GM12878 (cell line): ENCODE results near the gene PTPN20. TPM values are rescaled to one million over a fixed set of nuclear protein-coding genes. Genes with fewer than 3 reads are reported as not detected.

Experiments
- ATAC-seq: fragments of 200-7000 bp; cut with Tn5 transposase; 3 replicates; pipeline ENCODE4 v1.9.1; 2020; ENCODE audit warnings: mild to moderate bottlenecking, moderate library complexity
- BruUV-seq: library from RNA; stranded (reverse); fragments of 400-500 nt; replicated peaks from 2 replicates; lab custom pipeline; 2021; lab: Mats Ljungman, UMichigan
- CTCF ChIA-PET: fragments of 300-600 bp; sonication (Branson Sonifier 250); formaldehyde crosslinking; extraction: SDS; loops from one replicate; lab custom pipeline; 2021; ENCODE audit warnings: inconsistent platforms; lab: Yijun Ruan, JAX
- POLR2A ChIA-PET: fragments of 350-600 bp; formaldehyde crosslinking; extraction: SDS; loops from one replicate; lab custom pipeline; 2021; ENCODE audit warnings: inconsistent platforms; lab: Charles Lee
- RAD21 ChIA-PET: fragments of 300-600 bp; sonication (Branson Sonifier 250); formaldehyde crosslinking; loops from one replicate; lab custom pipeline; 2023; ENCODE audit warnings: antibody characterized with exemption; ENCODE audit not compliant: unreplicated experiment; lab: Charles Lee
- SMC1A ChIA-PET: fragments of 300-600 bp; sonication (Branson Sonifier 250); formaldehyde crosslinking; loops from one replicate; lab custom pipeline; 2023; ENCODE audit not compliant: unreplicated experiment, uncharacterized antibody; lab: Charles Lee
- DNase-seq: peaks from one replicate; pipeline ENCODE4 v3.0.0-alpha.2; 2011; ENCODE audit warnings: low read depth, low spot score
- FAIRE-seq: peaks from 3 replicates; lab custom pipeline; 2011; peaks lifted over from hg19 to GRCh38; lab: Jason Lieb, UNC
- H2AFZ ChIP-seq: 2 replicates; pipeline ENCODE4 v1.6.0; 2011; ENCODE audit warnings: low read depth, low read length, control low read depth; ENCODE audit not compliant: control insufficient read depth
- H3K27ac ChIP-seq: 2 replicates; pipeline ENCODE4 v1.5.1; 2011; ENCODE audit warnings: control low read depth; ENCODE audit not compliant: control insufficient read depth, insufficient read depth
- H3K27me3 ChIP-seq, 2 experiments: replicated peaks in 1 of 2; 2 replicates each; pipeline versions ENCODE4 v1.6.0 to v1.6.1; 2011; ENCODE audit warnings: low read length in 1 of 2; ENCODE audit not compliant: control insufficient read depth in 2 of 2, insufficient read depth in 2 of 2
- H3K36me3 ChIP-seq, 2 experiments: 2 replicates each; pipeline ENCODE4 v1.5.1; 2011; ENCODE audit warnings: low read length in 1 of 2; ENCODE audit not compliant: control insufficient read depth in 2 of 2, insufficient read depth in 2 of 2
- H3K4me1 ChIP-seq: 2 replicates; pipeline ENCODE4 v1.6.1; 2011; ENCODE audit warnings: mild to moderate bottlenecking, low read length, moderate library complexity, mixed read lengths; ENCODE audit not compliant: control insufficient read depth, insufficient read depth
- H3K4me2 ChIP-seq: 2 replicates; pipeline ENCODE4 v1.6.0; 2011; ENCODE audit warnings: control low read depth; ENCODE audit not compliant: control insufficient read depth, insufficient read depth
- H3K4me3 ChIP-seq: fragments of 200-600 bp; sonication (generic); 2 replicates; pipeline ENCODE4 v1.5.1; 2016
- H3K79me2 ChIP-seq: 2 replicates; pipeline ENCODE4 v1.6.0; 2011; ENCODE audit warnings: low read length; ENCODE audit not compliant: control insufficient read depth, insufficient read depth
- H3K9ac ChIP-seq: 2 replicates; pipeline ENCODE4 v1.8.0; 2011; ENCODE audit warnings: low read length, control low read depth, mixed read lengths; ENCODE audit not compliant: control insufficient read depth, insufficient read depth
- H3K9me3 ChIP-seq: replicated peaks from 3 replicates; pipeline ENCODE4 v1.5.1; 2011; ENCODE audit warnings: mild to moderate bottlenecking, low read length; ENCODE audit not compliant: control insufficient read depth, insufficient read depth
- H4K20me1 ChIP-seq: 2 replicates; pipeline ENCODE4 v1.6.0; 2011; ENCODE audit not compliant: control insufficient read depth, insufficient read depth
- DPF2 ChIP-seq: fragments of 450-650 bp; IDR thresholded peaks from 2 replicates; pipeline ENCODE4 v1.6.1; 2017; ENCODE audit warnings: mild to moderate bottlenecking
- E2F8 ChIP-seq: fragments of 450-650 bp; IDR thresholded peaks from 2 replicates; pipeline ENCODE4 v1.6.1; 2018; ENCODE audit warnings: mild to moderate bottlenecking, low read depth, moderate library complexity; ENCODE audit not compliant: partially characterized antibody
- EZH2 ChIP-seq: IDR thresholded peaks from 2 replicates; pipeline ENCODE4 v1.6.1; 2012; ENCODE audit warnings: low read depth, mild to moderate bottlenecking, control low read depth, inconsistent platforms, low read length, borderline replicate concordance; ENCODE audit not compliant: control insufficient read depth
- HDGF ChIP-seq: fragments of 450-650 bp; IDR thresholded peaks from 2 replicates; pipeline ENCODE4 v1.6.1; 2016; ENCODE audit warnings: antibody characterized with exemption
- MYB ChIP-seq: fragments of 150-350 bp; IDR thresholded peaks from 2 replicates; pipeline ENCODE4 v1.6.1; 2014; ENCODE audit warnings: mild to moderate bottlenecking, low read depth, low read length, borderline replicate concordance
- RB1 ChIP-seq: fragments of 450-650 bp; formaldehyde crosslinking; IDR thresholded peaks from 2 replicates; pipeline ENCODE4 v1.6.1; 2017; ENCODE audit warnings: mild to moderate bottlenecking, borderline replicate concordance
- SMC3 ChIP-seq: IDR thresholded peaks from 2 replicates; pipeline ENCODE4 v1.6.1; 2011; ENCODE audit warnings: low read length, improper control_type of control experiment, borderline replicate concordance
- SPI1 ChIP-seq: IDR thresholded peaks from 2 replicates; pipeline ENCODE4 v1.6.1; 2011; ENCODE audit warnings: low read depth, mild to moderate bottlenecking, low read length, moderate library complexity, borderline replicate concordance; ENCODE audit not compliant: insufficient read depth
- STAT1 ChIP-seq: fragments of 450-650 bp; conservative IDR thresholded peaks from 2 replicates; pipeline ENCODE4 v1.6.1; 2014; ENCODE audit warnings: antibody characterized with exemption, mild to moderate bottlenecking
- WGBS: methylation state at CpG from one replicate; pipeline ENCODE4 v1.1.6; 2016; ENCODE audit warnings: low lambda C conversion rate; ENCODE audit not compliant: insufficient replicate concordance, insufficient coverage; ENCODE audit errors: missing lambda C conversion rate; 5-methylcytosine and 5-hydroxymethylcytosine counted together
- in situ Hi-C: fragments of 300-500 bp; cut with MboI; formaldehyde crosslinking; loops from 9 replicates; pipeline ENCODE4 v1.14.3; 2018; ENCODE audit warnings: mixed read lengths
- intact Hi-C: fragments of 100-400 bp; cut with micrococcal nuclease; formaldehyde crosslinking; loops from one replicate; pipeline ENCODE4 v1.14.2; 2022; ENCODE audit not compliant: unreplicated experiment
- polyA plus RNA-seq, 11 experiments: library from polyadenylated mRNA; depleted of rRNA in 4 of 11; unstranded in 6 of 11; stranded (reverse) in 5 of 11; fragments of >200 nt; fragmentation: Nextera tagmentation in 4 of 11; fragmentation: Illumina TruSeq in 1 of 11; extraction: Ambion mirVana in 4 of 11; extraction: Trizol in 1 of 11; gene quantifications; 1 replicate in 1 of 11; 2 replicates in 10 of 11; pipeline versions ENCODE4 v1.2.1 to v1.2.3, GENCODE V29; 2011 to 2016; ENCODE audit warnings: inconsistent platforms in 2 of 11, missing spikeins in 2 of 11, low read depth in 1 of 11
- total RNA-seq, 4 experiments: library from RNA; depleted of rRNA in 3 of 4; stranded (reverse); fragments of >200 nt in 3 of 4; fragmentation: Illumina TruSeq in 1 of 4; extraction: Trizol in 1 of 4; gene quantifications; 2 replicates each; pipeline versions ENCODE4 v1.2.1 to v1.2.3, GENCODE V29; 2013 to 2021
- TF ChIP-seq, protein P1 (sequence below): fragments of 450-650 bp; IDR thresholded peaks from 2 replicates; pipeline ENCODE4 v1.6.1; 2017; ENCODE audit warnings: antibody characterized with exemption, mild to moderate bottlenecking, moderate library complexity
- TF ChIP-seq, protein P2 (sequence below): fragments of 450-650 bp; IDR thresholded peaks from 2 replicates; pipeline ENCODE4 v1.6.1; 2017; ENCODE audit warnings: mild to moderate bottlenecking, moderate library complexity

The PTPN20 gene
- total and polyA plus RNA-seq, 10 of the 15 experiments (the other 5 are each of a cell fraction or from before 2014, with no cell fraction given): 0.04 to 3.4 (median 0.10) TPM; not detected in 4

DNA sequence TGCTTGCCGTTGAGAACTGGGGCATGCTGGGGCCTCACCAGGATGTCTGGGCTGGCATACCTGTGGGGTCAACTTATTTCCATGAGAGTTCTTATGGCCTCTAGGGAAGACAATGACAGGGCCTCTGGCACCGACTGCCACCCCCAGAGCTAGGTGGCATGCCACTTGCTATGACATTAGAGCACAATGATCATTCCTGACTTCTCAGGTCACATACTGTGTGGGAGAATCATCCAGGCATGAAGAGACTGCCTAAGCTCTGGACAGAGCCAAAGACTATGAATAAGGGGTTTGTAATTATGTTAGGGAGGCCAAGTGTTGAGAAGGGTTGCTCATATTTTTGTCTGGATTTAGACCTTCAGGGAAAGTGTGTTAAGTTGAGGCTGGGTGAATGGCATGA lies 97.5 kb downstream of the PTPN20 start (continued):
- no peak for TF ChIP-seq EZH2
- no peak for TF ChIP-seq SPI1
- no peak for TF ChIP-seq RB1
- TF ChIP-seq E2F8: no peak

GRCh38 chr10:47009215-47009838 lies 98.1 kb downstream of the PTPN20 start:
- no peak for ATAC-seq
- no peak overlapping the region for H3K4me3 ChIP-seq
- ChIA-PET RAD21 (no interaction called here), SMC1A (no interaction called here), CTCF (no interaction called here), POLR2A (no interaction called here)
- DNase-seq: no peak
- no peak overlapping the region for H3K27ac ChIP-seq
- in situ Hi-C loops (no loop called here), intact Hi-C loops (loop anchor here (10.0 kb wide), 1 partner anchor 45 kb away; no protein-coding TSS in a partner anchor)
- no peaks in the 10 kb centered on the region for H3K79me2 ChIP-seq
- no TSS peak for BruUV-seq
- H3K9ac ChIP-seq: no peak overlapping the region
- H3K27me3 ChIP-seq: no peaks in the 10 kb centered on the region; a peak in 2 of 4 replicates
- H4K20me1 ChIP-seq: no peaks in the 10 kb centered on the region
- WGBS: 8% methylated on average over 7 of the region's 7 CpGs
- H3K36me3 ChIP-seq: no peaks in the 10 kb centered on the region
- no peaks in the 10 kb centered on the region for H3K4me1 ChIP-seq
- H2AFZ ChIP-seq: no peak overlapping the region
- FAIRE-seq: no peak
- no peak overlapping the region for H3K4me2 ChIP-seq
- no peaks in the 10 kb centered on the region for H3K9me3 ChIP-seq
- no peak for TF ChIP-seq STAT1
- TF ChIP-seq, protein P1, sequence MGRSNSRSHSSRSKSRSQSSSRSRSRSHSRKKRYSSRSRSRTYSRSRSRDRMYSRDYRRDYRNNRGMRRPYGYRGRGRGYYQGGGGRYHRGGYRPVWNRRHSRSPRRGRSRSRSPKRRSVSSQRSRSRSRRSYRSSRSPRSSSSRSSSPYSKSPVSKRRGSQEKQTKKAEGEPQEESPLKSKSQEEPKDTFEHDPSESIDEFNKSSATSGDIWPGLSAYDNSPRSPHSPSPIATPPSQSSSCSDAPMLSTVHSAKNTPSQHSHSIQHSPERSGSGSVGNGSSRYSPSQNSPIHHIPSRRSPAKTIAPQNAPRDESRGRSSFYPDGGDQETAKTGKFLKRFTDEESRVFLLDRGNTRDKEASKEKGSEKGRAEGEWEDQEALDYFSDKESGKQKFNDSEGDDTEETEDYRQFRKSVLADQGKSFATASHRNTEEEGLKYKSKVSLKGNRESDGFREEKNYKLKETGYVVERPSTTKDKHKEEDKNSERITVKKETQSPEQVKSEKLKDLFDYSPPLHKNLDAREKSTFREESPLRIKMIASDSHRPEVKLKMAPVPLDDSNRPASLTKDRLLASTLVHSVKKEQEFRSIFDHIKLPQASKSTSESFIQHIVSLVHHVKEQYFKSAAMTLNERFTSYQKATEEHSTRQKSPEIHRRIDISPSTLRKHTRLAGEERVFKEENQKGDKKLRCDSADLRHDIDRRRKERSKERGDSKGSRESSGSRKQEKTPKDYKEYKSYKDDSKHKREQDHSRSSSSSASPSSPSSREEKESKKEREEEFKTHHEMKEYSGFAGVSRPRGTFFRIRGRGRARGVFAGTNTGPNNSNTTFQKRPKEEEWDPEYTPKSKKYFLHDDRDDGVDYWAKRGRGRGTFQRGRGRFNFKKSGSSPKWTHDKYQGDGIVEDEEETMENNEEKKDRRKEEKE: no peak
- TF ChIP-seq DPF2: no peak
- TF ChIP-seq, protein P2, sequence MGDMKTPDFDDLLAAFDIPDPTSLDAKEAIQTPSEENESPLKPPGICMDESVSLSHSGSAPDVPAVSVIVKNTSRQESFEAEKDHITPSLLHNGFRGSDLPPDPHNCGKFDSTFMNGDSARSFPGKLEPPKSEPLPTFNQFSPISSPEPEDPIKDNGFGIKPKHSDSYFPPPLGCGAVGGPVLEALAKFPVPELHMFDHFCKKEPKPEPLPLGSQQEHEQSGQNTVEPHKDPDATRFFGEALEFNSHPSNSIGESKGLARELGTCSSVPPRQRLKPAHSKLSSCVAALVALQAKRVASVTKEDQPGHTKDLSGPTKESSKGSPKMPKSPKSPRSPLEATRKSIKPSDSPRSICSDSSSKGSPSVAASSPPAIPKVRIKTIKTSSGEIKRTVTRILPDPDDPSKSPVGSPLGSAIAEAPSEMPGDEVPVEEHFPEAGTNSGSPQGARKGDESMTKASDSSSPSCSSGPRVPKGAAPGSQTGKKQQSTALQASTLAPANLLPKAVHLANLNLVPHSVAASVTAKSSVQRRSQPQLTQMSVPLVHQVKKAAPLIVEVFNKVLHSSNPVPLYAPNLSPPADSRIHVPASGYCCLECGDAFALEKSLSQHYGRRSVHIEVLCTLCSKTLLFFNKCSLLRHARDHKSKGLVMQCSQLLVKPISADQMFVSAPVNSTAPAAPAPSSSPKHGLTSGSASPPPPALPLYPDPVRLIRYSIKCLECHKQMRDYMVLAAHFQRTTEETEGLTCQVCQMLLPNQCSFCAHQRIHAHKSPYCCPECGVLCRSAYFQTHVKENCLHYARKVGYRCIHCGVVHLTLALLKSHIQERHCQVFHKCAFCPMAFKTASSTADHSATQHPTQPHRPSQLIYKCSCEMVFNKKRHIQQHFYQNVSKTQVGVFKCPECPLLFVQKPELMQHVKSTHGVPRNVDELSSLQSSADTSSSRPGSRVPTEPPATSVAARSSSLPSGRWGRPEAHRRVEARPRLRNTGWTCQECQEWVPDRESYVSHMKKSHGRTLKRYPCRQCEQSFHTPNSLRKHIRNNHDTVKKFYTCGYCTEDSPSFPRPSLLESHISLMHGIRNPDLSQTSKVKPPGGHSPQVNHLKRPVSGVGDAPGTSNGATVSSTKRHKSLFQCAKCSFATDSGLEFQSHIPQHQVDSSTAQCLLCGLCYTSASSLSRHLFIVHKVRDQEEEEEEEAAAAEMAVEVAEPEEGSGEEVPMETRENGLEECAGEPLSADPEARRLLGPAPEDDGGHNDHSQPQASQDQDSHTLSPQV: no peak
- no peak for TF ChIP-seq RB1
- no peak for TF ChIP-seq MYB
- TF ChIP-seq HDGF: no peak
- TF ChIP-seq SMC3: no peak
